ENCODE results near the gene COL23A1. TPM values are rescaled to one million over a fixed set of nuclear protein-coding genes. Genes with fewer than 3 reads are reported as not detected.

The COL23A1 gene
- total RNA-seq, 4 donors from 2014 or later, result 0.83 to 1.8 (median 1.5) TPM

- H3K27me3 ChIP-seq, result no peaks in the 10 kb centered on the region
- peaks cover 0 to 16% (median 15%) of the 10 kb centered on the region in 4 donors for H3K36me3 ChIP-seq
- no peak for DNase-seq (ENCODE audit: extremely low spot score)
- no peak overlapping the region for H3K4me3 ChIP-seq
- intact Hi-C loops (cut with DNase I), result no loop called here
- no peak for TF ChIP-seq CTCF (IDR thresholded peaks at IDR 0.05)
- TF ChIP-seq POLR2A (IDR thresholded peaks at IDR 0.05; ENCODE audit: low read depth), result no peak
- TF ChIP-seq POLR2AphosphoS5 (IDR thresholded peaks at IDR 0.05), result no peak
- no peak for TF ChIP-seq EP300 (IDR thresholded peaks at IDR 0.05)
- H3K4me1 ChIP-seq, result peaks cover 3 to 16% (median 12%) of the 10 kb centered on the region in 4 donors
- peaks cover 0 to 21% (median 11%) of the 10 kb centered on the region in 4 donors for H3K9me3 ChIP-seq
- no peak overlapping the region for H3K27ac ChIP-seq (replicated peaks in 1 of 4)
Measured at GRCh38 chr5:178595150-178595549, 5.0 kb upstream of the COL23A1 start.

GRCh38 chr5:178590924-178591423 lies 781 bp upstream of the COL23A1 start:
- no peak for TF ChIP-seq CTCF (IDR thresholded peaks at IDR 0.05)
- no peak for TF ChIP-seq POLR2AphosphoS5 (IDR thresholded peaks at IDR 0.05)
- no peak for TF ChIP-seq EP300 (IDR thresholded peaks at IDR 0.05)
- no peak for TF ChIP-seq POLR2A (IDR thresholded peaks at IDR 0.05; ENCODE audit: low read depth)
- peaks cover 0 to 4% (median 0%) of the 10 kb centered on the region in 4 donors for H3K36me3 ChIP-seq
- peaks cover 16 to 28% (median 24%) of the 10 kb centered on the region in 4 donors for H3K4me1 ChIP-seq
- H3K27ac ChIP-seq (replicated peaks in 1 of 4), result peak overlapping the region; percentile 46 to 64 (median 54)
- 25% methylated on average over 9 of the region's 9 CpGs for WGBS
- H3K4me3 ChIP-seq, result peak overlapping the region; percentile 57 to 68 (median 62)
- no peak for DNase-seq (ENCODE audit: extremely low spot score)
- H3K9me3 ChIP-seq, result peaks cover 0 to 20% (median 10%) of the 10 kb centered on the region in 4 donors
- H3K27me3 ChIP-seq, result peaks cover 0 to 18% (median 0%) of the 10 kb centered on the region in 4 donors
- intact Hi-C loops (cut with DNase I), result loop anchor here (2.0 to 5.0 kb wide), 2 partner anchors 36 to 310 kb away; partner anchors contain the start of gene CLK4

- H3K36me3 ChIP-seq, result peaks cover 0 to 4% (median 0%) of the 10 kb centered on the region in 4 donors
- peak overlapping the region; percentile 57 to 68 (median 62) for H3K4me3 ChIP-seq
- peaks cover 0 to 5% (median 0%) of the 10 kb centered on the region in 4 donors for H3K9me3 ChIP-seq
- TF ChIP-seq POLR2A (IDR thresholded peaks at IDR 0.05; ENCODE audit: low read depth) (no peak), POLR2AphosphoS5 (IDR thresholded peaks at IDR 0.05) (no peak), CTCF (IDR thresholded peaks at IDR 0.05) (peak in 2 of 3 experiments; percentile 22 to 37), EP300 (IDR thresholded peaks at IDR 0.05) (no peak)
- DNase-seq (ENCODE audit: extremely low spot score), result no peak
- H3K4me1 ChIP-seq, result peaks cover 16 to 28% (median 24%) of the 10 kb centered on the region in 4 donors
- intact Hi-C loops (cut with DNase I), result loop anchor here (2.0 to 5.0 kb wide), 2 partner anchors 38 to 309 kb away; partner anchors contain the start of gene CLK4
- H3K27me3 ChIP-seq, result peaks cover 0 to 22% (median 0%) of the 10 kb centered on the region in 4 donors
- H3K27ac ChIP-seq (replicated peaks in 1 of 4), result peak overlapping the region; percentile 24 to 64 (median 48)
- WGBS, result 64% methylated on average over 17 of the region's 91 CpGs
Measured at GRCh38 chr5:178589180-178590140, 733 bp downstream of the COL23A1 start.

- TF ChIP-seq POLR2A (IDR thresholded peaks at IDR 0.05; ENCODE audit: low read depth), result no peak
- TF ChIP-seq EP300 (IDR thresholded peaks at IDR 0.05), result no peak
- TF ChIP-seq POLR2AphosphoS5 (IDR thresholded peaks at IDR 0.05), result no peak
- no peak for TF ChIP-seq CTCF (IDR thresholded peaks at IDR 0.05)
- Histone ChIP-seq H3K4me1 (peaks cover 16 to 28% (median 24%) of the 10 kb centered on the region in 4 donors), H3K36me3 (no peaks in the 10 kb centered on the region), H3K4me3 (no peak overlapping the region), H3K27me3 (peaks cover 0 to 22% (median 0%) of the 10 kb centered on the region in 4 donors), H3K9me3 (no peaks in the 10 kb centered on the region), H3K27ac (replicated peaks in 1 of 4) (no peak overlapping the region)
- WGBS, result 91% methylated on average over 1 of the region's 8 CpGs
- intact Hi-C loops (cut with DNase I), result no loop called here
- DNase-seq (ENCODE audit: extremely low spot score), result no peak
Measured at GRCh38 chr5:178588769-178589168, 1.4 kb downstream of the COL23A1 start.
